HCT116 (cell line): Measurements from ENCODE around the gene ASPHD1. TPM values are rescaled to one million over a fixed set of nuclear protein-coding genes. Genes with fewer than 3 reads are reported as not detected.

Experiments used
- ATAC-seq: fragments of 200-7000 bp; cut with Tn5 transposase; 2 replicates; pipeline ENCODE4 v1.9.1; 2020; ENCODE audit warnings: mild to moderate bottlenecking, moderate library complexity
- BruUV-seq: library from RNA; stranded (reverse); fragments of 400-500 nt; replicated peaks from 2 replicates; lab custom pipeline; 2021; lab: Mats Ljungman, UMichigan
- CTCF ChIA-PET: fragments of 300-600 bp; sonication (Branson Sonifier 250); formaldehyde crosslinking; loops from one replicate; lab custom pipeline; 2021; ENCODE audit warnings: antibody characterized with exemption; lab: Charles Lee
- POLR2A ChIA-PET: fragments of 300-600, 350-600 bp; sonication (Branson Sonifier 250); formaldehyde crosslinking; loops from one replicate; lab custom pipeline; 2021; ENCODE audit warnings: antibody characterized with exemption; lab: Charles Lee
- RAD21 ChIA-PET, 2 experiments: fragments of 300-600 bp; sonication (Branson Sonifier 250); formaldehyde crosslinking; loops; one replicate each; lab custom pipeline; 2023; ENCODE audit warnings: low total read pairs in 2 of 2; ENCODE audit not compliant: uncharacterized antibody in 2 of 2, unreplicated experiment in 2 of 2, low non-redundant PET in 1 of 2; lab: Charles Lee
- DNase-seq: peaks from one replicate; pipeline ENCODE4 v3.0.0-alpha.2; 2010; ENCODE audit warnings: low read depth, low spot score
- H2AFZ ChIP-seq: fragments of 200-600 bp; shearing (Covaris generic), sonication (generic); 2 replicates; pipeline ENCODE4 v1.6.1; 2017; ENCODE audit warnings: low read depth, mixed run types, mixed read lengths, antibody characterized with exemption, low read length; ENCODE audit not compliant: poor library complexity, severe bottlenecking
- H3K27ac ChIP-seq: 2 replicates; pipeline ENCODE4 v1.5.1; 2012; ENCODE audit warnings: low read depth, low read length
- H3K27me3 ChIP-seq: fragments of 200-600 bp; sonication (generic); 2 replicates; pipeline ENCODE4 v1.6.1; 2016; ENCODE audit warnings: mixed run types, low read length, mixed read lengths; ENCODE audit not compliant: insufficient read depth
- H3K36me3 ChIP-seq, 2 experiments: fragments of 200-500 bp in 1 of 2; fragments of 200-600 bp in 1 of 2; sonication (Bioruptor generic) in 1 of 2; sonication (generic) in 1 of 2; 2 replicates each; pipeline versions ENCODE4 v1.5.1 to v1.6.1; 2014 to 2016; ENCODE audit warnings: low read length in 2 of 2, inconsistent platforms in 1 of 2, mixed read lengths in 1 of 2, mixed run types in 1 of 2; ENCODE audit not compliant: insufficient read depth in 2 of 2, control insufficient read depth in 1 of 2
- H3K4me1 ChIP-seq, 2 experiments: fragments of 200-600 bp in 1 of 2; sonication (generic) in 1 of 2; 2 replicates each; pipeline versions ENCODE4 v1.5.1 to v1.6.1; 2012 to 2017; ENCODE audit warnings: low read length in 2 of 2, inconsistent platforms in 1 of 2, mild to moderate bottlenecking in 1 of 2, mixed read lengths in 1 of 2, mixed run types in 1 of 2, moderate library complexity in 1 of 2; ENCODE audit not compliant: insufficient read depth in 2 of 2, control insufficient read depth in 1 of 2
- H3K4me2 ChIP-seq: fragments of 200-600 bp; sonication (generic); 2 replicates; pipeline ENCODE4 v1.6.1; 2017; ENCODE audit warnings: mixed run types, low read length, mixed read lengths
- H3K4me3 ChIP-seq, 2 experiments: fragments of 200-600 bp in 1 of 2; sonication (generic) in 1 of 2; replicated peaks in 1 of 2; 2 replicates each; pipeline ENCODE4 v1.5.1; 2011 to 2016; ENCODE audit warnings: low read length in 2 of 2, control low read depth in 1 of 2, low read depth in 1 of 2, mild to moderate bottlenecking in 1 of 2, mixed read lengths in 1 of 2, mixed run types in 1 of 2
- H3K79me2 ChIP-seq: fragments of 200-600 bp; sonication (generic); 2 replicates; pipeline ENCODE4 v1.6.1; 2017; ENCODE audit warnings: mild to moderate bottlenecking, mixed run types, low read length, moderate library complexity, mixed read lengths; ENCODE audit not compliant: insufficient read depth
- H3K9ac ChIP-seq: fragments of 200-600 bp; sonication (generic); 2 replicates; pipeline ENCODE4 v1.6.1; 2016; ENCODE audit warnings: low read length, mixed read lengths
- H3K9me2 ChIP-seq: fragments of 200-600 bp; sonication (generic), shearing (Covaris generic); 2 replicates; pipeline ENCODE4 v1.6.1; 2017; ENCODE audit warnings: mixed run types, mild to moderate bottlenecking, moderate library complexity; ENCODE audit not compliant: insufficient read depth
- H3K9me3 ChIP-seq, 2 experiments: fragments of 200-500 bp in 1 of 2; fragments of 200-600 bp in 1 of 2; sonication (Bioruptor generic) in 1 of 2; sonication (generic) in 1 of 2; 2 replicates each; pipeline ENCODE4 v1.6.1; 2014 to 2017; ENCODE audit warnings: low read length in 2 of 2, mixed read lengths in 2 of 2, inconsistent platforms in 1 of 2, low read depth in 1 of 2, mild to moderate bottlenecking in 1 of 2, mixed run types in 1 of 2, moderate library complexity in 1 of 2; ENCODE audit not compliant: control insufficient read depth in 1 of 2, insufficient read depth in 1 of 2
- H4K20me1 ChIP-seq: fragments of 200-600 bp; sonication (generic), shearing (Covaris generic); 2 replicates; pipeline ENCODE4 v1.6.1; 2017; ENCODE audit warnings: mixed run types, mild to moderate bottlenecking, moderate library complexity; ENCODE audit not compliant: insufficient read depth
- ATF3 ChIP-seq: IDR thresholded peaks from 2 replicates; pipeline ENCODE4 v1.6.1; 2012
- CBX3 ChIP-seq: IDR thresholded peaks from 2 replicates; pipeline ENCODE4 v1.6.1; 2012; ENCODE audit warnings: low read depth
- EGR1 ChIP-seq: IDR thresholded peaks from 2 replicates; pipeline ENCODE4 v1.6.1; 2012; ENCODE audit warnings: low read depth
- ELF1 ChIP-seq: IDR thresholded peaks from 2 replicates; pipeline ENCODE4 v1.6.1; 2012; ENCODE audit warnings: low read depth, borderline replicate concordance
- FOSL1 ChIP-seq: IDR thresholded peaks from 2 replicates; pipeline ENCODE4 v1.6.1; 2012; ENCODE audit warnings: low read depth
- MAX ChIP-seq: IDR thresholded peaks from 2 replicates; pipeline ENCODE4 v1.6.1; 2012
- POLR2AphosphoS5 ChIP-seq: IDR thresholded peaks from 2 replicates; pipeline ENCODE4 v1.6.1; 2011; ENCODE audit warnings: mild to moderate bottlenecking, low read depth, low read length, moderate library complexity
- RAD21 ChIP-seq: IDR thresholded peaks from 2 replicates; pipeline ENCODE4 v1.6.1; 2012; ENCODE audit warnings: low read depth, mild to moderate bottlenecking
- REST ChIP-seq: IDR thresholded peaks from 2 replicates; pipeline ENCODE4 v1.6.1; 2012; ENCODE audit warnings: low read depth
- SIN3A ChIP-seq: IDR thresholded peaks from 2 replicates; pipeline ENCODE4 v1.6.1; 2012; ENCODE audit warnings: low read depth
- SP1 ChIP-seq: IDR thresholded peaks from 2 replicates; pipeline ENCODE4 v1.6.1; 2012; ENCODE audit warnings: low read depth
- SRF ChIP-seq: IDR thresholded peaks from 2 replicates; pipeline ENCODE4 v1.6.1; 2012; ENCODE audit warnings: low read depth
- TCF7L2 ChIP-seq: IDR thresholded peaks from 2 replicates; pipeline ENCODE4 v1.7.0; 2011; ENCODE audit warnings: borderline replicate concordance, inconsistent platforms; ENCODE audit not compliant: insufficient read depth, insufficient read length; ENCODE audit errors: extremely low read depth
- YY1 ChIP-seq: IDR thresholded peaks from 2 replicates; pipeline ENCODE4 v1.6.1; 2011; ENCODE audit warnings: low read length, low read depth, moderate library complexity, mild to moderate bottlenecking; ENCODE audit not compliant: insufficient replicate concordance; ENCODE audit errors: extremely low read depth
- ZBTB33 ChIP-seq: IDR thresholded peaks from 2 replicates; pipeline ENCODE4 v1.6.1; 2011; ENCODE audit warnings: mild to moderate bottlenecking, low read length, moderate library complexity; ENCODE audit not compliant: insufficient replicate concordance; ENCODE audit errors: extremely low read depth
- intact Hi-C: fragments of 100-400 bp; cut with micrococcal nuclease; formaldehyde crosslinking; loops from 2 replicates; pipeline ENCODE4 v1.10.0; 2022
- total RNA-seq: library from RNA; stranded (reverse); gene quantifications from one replicate; pipeline ENCODE4 v1.2.1, GENCODE V29; 2021; ENCODE audit not compliant: unreplicated experiment

The ASPHD1 gene
- total RNA-seq, 1 experiment from 2014 or later = 18.4 TPM

- peak; percentile 96 for ATAC-seq
- Histone ChIP-seq H3K4me3 (peak overlapping the region; percentile 21 to 41), H3K27ac (peak overlapping the region; percentile 93), H3K4me2 (peak overlapping the region; percentile 91), H2AFZ (peak overlapping the region; percentile 1), H3K9ac (peak overlapping the region; percentile 61), H3K36me3 (no peaks in the 10 kb centered on the region), H4K20me1 (no peaks in the 10 kb centered on the region), H3K9me2 (no peaks in the 10 kb centered on the region), H3K4me1 (peaks cover 31 to 41% of the 10 kb centered on the region in 2 experiments), H3K27me3 (no peaks in the 10 kb centered on the region), H3K9me3 (no peaks in the 10 kb centered on the region), H3K79me2 (no peaks in the 10 kb centered on the region)
- CTCF ChIA-PET = interaction anchor here (0.9 to 1.7 kb wide), 9 partner anchors 10 to 243 kb away, joined by 3 to 7 read pairs (median 3); partner anchors contain the start of genes PAGR1 and TMEM219
- peak; percentile 98 for DNase-seq
- RAD21 ChIA-PET = interaction anchor here (0.6 to 1.2 kb wide), 3 partner anchors 18 to 29 kb away, joined by 3 to 4 read pairs (median 3); partner anchors contain the start of genes TAOK2 (in 2 of the 2) and KCTD13 (in 1 of the 2)
- intact Hi-C loops = loop anchor here (1.0 kb wide), 1 partner anchor 29 kb away; the partner anchor contains the start of gene TAOK2
- POLR2A ChIA-PET = interaction anchor here (1.2 to 3.0 kb wide), 7 partner anchors 17 to 71 kb away, joined by 3 to 22 read pairs (median 6); partner anchors contain the start of genes ASPHD1, KCTD13, SEZ6L2 and TAOK2
- TSS peak; percentile 81 for BruUV-seq
- no peak for TF ChIP-seq ELF1
- no peak for TF ChIP-seq ATF3
- TF ChIP-seq FOSL1 = peak; percentile 67
- TF ChIP-seq SIN3A = peak; percentile 87
- TF ChIP-seq ZBTB33 = peak; percentile 31
- no peak for TF ChIP-seq REST
- TF ChIP-seq SP1 = peak; percentile 95
- TF ChIP-seq YY1 = peak; percentile 22
- peak; percentile 94 for TF ChIP-seq EGR1
- TF ChIP-seq RAD21 = peak; percentile 55
- peak; percentile 51; the same call in 1 of the 2 replicates for TF ChIP-seq SRF
- peak; percentile 79; the same call in 1 of the 2 replicates for TF ChIP-seq CBX3
- peak; percentile 18 for TF ChIP-seq TCF7L2
- no peak; the same call in 1 of the 2 replicates for TF ChIP-seq MAX
- TF ChIP-seq POLR2AphosphoS5 = peak; percentile 81
Observed at GRCh38 chr16:29943846-29944799, 43.8 kb downstream of the ASPHD1 start.
